GM19193 (cell line): ENCODE results near the gene ZBTB17.

Source experiments
- POLR2A ChIP-seq: IDR thresholded peaks from 4 replicates; pipeline ENCODE4 v1.6.1; 2011; ENCODE audit not compliant: insufficient read depth, insufficient read length; ENCODE audit errors: extremely low read depth

ZBTB17 gene

DNA sequence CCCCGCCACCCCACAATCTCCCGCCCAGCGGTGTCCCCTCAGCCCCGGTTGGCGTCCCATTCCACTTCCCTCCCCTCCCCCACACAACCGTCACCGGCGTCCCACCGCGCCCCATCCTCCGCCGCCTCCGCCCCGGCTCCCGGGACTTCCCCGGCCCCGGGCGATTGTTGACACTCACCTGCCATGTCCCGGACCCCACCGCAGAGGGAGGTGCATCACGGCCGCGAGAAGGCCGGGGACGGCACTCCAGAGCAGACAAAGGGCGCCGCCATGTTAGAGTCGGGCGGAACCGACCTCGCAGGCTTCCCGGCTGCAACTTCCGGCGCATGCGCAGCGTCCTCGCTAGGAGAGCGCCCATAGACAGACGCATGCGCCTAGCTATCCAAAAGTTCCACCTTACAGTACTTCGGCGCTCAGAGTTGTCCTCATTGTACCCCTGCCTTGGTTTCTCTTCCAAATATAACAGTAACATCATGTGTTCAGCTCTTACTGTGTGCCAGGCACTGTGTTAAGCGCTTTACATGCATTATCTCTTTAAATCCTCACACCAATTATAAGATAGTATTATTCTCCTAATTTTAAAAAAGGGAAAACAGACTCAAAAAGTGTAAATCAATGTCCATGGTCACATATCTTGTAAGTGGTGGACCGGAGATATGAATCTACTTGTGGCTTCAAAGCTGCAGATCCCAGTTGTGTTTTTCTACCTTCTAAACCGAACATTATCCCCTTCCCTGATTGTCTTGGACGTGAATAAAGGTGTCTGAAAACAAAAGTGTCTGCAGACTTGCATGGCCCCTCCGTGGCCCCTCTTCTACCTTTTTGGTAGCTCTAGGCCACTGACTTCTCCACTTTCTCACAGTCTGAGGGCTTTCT lies at the start of gene ZBTB17:
ZBTB17 (minus strand) TSS at position 297 of the 876 bp plus-strand sequence. CDS start 27,606 bp downstream, outside the sequence.
- peak; percentile 70 for TF ChIP-seq POLR2A

DNA sequence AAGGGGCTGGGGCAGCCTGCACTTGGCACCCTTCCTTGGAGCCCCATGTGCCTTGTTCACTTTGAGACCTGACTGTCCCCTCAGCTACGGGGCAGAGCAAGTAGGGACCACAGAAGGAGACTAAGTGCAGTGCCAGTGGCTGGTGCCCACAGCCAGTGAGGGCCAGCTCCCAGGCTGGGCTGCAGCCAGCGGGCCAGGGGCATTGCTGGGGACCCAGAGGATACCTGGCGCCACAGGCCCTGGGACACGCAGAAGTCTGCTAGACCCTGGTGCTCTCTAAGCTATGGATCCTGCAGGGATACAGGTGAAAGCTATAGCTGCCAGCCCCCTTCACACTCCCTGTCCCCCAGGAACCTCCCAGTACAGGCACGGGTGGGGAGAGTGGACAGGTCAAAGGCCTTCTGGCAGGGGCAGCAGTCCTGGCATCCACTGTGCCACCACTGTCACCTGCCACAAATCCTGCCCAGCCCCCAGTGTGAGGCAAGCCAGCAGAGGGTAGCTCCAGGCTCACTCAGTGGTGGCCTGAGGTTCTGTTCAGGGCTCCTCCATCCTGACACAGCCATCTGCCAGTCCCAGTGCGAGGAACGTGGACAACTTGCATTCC lies 47.3 kb upstream of the ZBTB17 start:
- no peak for TF ChIP-seq POLR2A

DNA sequence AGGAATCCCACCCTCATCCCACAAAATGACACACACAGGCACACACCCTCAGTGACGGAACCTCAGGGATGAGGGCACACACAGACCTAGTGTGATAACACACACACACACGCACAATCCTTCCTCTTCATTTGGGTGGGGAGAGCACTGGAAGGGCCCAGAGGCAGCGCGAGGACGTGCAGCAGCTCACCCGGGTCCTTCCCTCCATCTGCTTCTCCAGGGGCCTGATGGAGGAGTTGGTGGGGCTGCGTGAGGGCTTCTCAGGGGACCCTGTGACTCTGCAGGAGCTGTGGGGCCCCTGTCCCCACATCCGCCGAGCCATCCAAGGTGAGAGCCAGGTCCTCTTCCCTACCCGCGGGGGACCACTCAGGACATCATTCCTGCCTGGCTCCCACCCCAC lies 46.5 kb upstream of the ZBTB17 start:
- TF ChIP-seq POLR2A = no peak

DNA sequence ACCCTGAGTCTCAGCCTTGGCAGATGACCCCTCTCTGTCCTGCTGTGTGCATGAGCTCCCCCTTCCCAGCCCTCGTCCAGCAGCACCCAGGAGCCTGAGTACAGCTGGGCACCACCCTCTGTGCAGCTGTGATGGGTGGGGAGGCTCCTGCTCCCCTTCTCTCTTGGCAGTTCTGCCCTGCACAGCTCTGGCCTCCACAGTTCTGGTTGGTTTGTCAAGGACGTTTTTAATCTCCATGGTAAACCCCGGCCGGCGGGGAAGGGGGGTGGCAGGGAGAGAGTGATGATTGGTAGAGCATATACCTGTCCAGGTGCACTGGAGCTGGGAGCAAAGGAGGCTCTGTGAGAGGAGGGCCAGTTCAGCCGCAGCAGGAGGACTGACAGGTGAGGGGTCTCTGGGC lies 45.8 kb upstream of the ZBTB17 start, which contains the start of gene CLCNKA:
CLCNKA (plus strand) TSS at position 356 of the 400 bp plus-strand sequence. CDS start 584 bp downstream, outside the sequence.
- no peak for TF ChIP-seq POLR2A

DNA sequence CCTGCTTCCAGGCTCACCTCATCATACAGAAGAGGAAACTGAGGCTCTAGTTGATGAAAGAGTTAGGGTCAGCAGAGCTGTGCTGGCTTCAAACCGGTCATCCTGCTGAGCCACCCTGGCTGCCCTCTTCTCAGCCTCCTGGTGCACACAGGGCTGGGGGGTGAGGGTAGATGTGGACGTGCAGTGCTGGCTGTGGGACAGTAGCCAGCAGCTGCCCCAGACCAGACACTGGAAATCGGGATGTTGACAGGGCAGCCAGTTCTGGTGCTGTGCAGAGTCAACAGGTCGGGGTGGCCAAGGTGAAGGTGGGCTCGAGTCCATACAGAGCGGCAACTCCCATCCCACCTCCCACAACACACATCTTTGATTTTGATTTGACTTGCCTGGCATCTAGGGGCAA lies 44.4 kb upstream of the ZBTB17 start:
- TF ChIP-seq POLR2A = no peak

DNA sequence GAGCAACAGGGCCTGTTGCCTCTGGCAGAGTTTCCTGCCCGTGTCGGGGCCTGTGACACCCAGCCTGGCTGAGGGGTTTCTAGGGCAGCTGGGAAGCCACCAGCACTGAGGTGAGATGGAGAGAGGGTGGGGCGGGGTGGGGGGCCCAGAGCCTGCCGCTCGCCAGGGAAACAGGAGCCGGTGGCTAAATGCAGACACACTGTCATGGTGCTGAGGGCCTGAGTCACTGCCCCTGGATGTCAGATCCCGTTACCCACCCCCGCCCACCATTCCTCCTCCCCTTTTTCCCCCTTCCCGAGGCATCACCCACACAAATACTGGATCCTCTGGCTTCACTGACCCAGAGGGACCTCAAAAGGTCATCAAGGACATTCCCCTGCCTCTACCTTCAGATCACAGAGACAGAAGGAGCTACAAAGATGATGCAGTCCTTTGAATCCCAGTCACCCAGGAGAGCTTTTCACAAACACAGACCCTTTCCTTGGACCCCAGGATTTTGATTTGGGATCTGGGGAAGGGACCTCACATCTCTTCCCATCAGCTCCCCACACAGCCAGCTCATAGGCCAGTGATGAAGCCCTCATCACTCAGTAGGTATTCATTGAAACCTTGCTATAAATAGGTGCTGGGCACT lies 43.9 kb upstream of the ZBTB17 start:
- TF ChIP-seq POLR2A = no peak

DNA sequence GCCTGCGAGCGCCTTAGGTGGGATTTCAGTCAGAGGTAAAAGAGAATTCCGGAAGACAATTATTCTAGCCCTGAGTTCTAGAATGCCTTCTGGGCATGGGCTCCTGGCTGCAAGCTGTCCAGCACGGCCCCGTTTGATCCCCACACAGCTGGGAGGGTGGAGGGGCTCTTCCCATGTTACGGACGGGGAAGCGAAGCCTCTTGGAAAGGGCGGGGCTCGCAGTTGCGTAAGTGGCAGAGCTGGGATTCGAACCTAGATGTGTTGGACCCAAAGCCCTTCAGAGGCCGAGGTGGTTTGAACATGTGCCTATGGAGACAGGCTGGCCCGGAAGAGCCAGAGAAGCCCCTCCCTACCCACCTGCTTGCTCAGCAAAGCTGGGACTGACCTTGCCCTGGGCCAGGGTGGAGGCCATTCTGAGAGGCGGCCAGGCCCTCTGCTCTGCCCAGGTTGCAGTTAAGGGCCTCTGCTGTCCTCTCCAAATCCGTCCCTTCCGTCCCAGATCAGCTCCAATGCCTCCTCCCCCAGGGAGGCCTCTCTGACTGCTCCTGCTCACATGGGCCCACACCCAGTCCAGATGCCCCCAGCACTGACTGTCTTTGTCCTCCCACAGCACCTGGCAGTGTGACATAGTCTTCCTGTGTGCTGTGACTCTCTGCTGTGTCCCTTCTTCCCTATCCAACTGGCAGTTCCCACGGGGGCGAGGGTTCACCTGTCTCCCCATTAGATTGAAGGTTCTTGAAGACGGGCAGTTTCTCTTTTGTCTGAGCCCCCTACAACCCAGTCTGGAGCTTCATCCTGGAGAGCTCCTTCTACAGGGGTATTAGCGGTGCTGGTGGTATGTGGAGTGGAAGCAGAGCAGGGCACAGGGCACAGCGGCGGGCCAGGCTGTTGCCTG lies 43.1 kb upstream of the ZBTB17 start:
- TF ChIP-seq POLR2A = no peak

DNA sequence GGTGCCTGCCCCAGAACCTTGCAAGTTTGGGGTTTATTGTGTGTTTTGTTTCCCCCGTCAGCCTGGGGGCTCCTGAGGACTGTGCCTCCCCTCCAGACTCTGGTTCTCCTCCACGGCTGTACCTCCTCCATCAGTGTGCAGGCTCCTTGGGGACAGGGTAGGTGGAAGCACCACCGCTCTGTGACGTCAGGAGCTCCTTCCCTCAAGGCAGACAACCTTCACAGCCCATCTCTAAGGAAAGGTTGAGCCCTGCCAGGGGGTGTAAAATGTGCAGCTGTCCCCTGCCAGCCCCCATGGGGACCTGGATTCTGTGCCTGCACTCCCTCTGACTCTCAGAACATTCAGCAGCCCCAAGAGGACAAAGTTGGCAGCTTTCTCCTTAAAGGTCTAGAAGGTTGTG lies 42.4 kb upstream of the ZBTB17 start:
- TF ChIP-seq POLR2A = no peak

DNA sequence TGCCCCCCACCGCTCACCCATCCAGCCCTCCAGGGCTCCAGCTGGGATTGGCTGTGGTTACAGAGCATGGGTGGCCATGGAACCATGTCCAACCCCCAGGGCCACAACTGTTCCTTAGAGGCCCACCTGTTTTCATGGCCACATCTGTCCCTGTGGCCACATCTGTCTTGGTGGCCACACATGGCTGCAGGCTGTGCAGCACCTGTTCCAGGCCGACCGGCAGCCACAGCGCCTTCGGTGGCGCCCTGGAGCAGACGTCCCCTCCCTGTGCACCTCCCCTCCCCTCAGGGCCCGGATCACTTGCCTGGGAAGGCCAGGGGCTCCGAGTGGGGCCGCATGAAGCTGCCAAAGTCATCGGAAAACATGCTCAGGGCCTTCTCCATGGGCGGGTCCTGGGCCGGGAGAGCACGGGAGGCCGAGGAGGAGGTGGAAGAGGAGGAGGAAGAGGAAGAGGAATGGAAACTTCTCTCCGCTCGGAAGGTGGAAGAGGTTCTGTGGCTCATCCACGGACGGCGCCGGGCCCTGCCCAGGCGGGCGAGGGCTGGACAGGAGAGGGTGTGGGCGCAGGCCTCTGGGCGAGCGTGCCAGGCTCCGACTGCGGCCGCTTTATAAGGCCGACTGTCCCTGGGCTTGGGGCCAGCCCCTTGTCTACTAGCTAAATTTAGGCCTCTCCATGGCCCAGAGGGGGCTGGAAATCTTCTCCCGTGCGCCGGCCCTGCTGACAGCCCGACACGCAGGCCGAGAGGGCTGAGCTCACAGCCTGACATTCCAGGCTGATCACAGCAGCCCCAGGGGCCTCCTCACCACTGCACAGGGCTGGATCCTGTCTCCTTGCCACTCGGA lies 41.8 kb upstream of the ZBTB17 start, which contains the start of gene HSPB7:
HSPB7 (minus strand) TSS at position 583 of the 843 bp plus-strand sequence; CDS start at position 503, 80 bp downstream.
- no peak for TF ChIP-seq POLR2A

DNA sequence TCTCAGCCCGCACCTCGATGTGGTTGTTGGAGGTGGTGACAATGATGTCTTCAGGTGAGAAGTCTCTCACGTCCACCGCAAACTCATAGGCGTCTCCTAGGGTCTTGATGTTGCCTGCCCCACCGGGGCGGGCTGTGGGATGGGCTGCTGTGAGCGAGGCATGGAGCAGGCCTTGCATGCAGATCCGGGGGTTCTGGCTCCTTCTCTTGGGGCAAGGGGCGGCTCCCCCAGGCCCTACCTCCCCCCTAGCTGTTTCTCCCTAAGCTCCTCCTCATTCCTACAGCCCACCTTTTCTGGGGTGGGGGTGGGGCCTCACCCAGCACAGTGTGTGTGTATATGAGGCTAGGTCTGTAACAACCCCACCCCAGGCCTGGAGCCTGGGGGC lies 41.2 kb upstream of the ZBTB17 start:
- TF ChIP-seq POLR2A = no peak

DNA sequence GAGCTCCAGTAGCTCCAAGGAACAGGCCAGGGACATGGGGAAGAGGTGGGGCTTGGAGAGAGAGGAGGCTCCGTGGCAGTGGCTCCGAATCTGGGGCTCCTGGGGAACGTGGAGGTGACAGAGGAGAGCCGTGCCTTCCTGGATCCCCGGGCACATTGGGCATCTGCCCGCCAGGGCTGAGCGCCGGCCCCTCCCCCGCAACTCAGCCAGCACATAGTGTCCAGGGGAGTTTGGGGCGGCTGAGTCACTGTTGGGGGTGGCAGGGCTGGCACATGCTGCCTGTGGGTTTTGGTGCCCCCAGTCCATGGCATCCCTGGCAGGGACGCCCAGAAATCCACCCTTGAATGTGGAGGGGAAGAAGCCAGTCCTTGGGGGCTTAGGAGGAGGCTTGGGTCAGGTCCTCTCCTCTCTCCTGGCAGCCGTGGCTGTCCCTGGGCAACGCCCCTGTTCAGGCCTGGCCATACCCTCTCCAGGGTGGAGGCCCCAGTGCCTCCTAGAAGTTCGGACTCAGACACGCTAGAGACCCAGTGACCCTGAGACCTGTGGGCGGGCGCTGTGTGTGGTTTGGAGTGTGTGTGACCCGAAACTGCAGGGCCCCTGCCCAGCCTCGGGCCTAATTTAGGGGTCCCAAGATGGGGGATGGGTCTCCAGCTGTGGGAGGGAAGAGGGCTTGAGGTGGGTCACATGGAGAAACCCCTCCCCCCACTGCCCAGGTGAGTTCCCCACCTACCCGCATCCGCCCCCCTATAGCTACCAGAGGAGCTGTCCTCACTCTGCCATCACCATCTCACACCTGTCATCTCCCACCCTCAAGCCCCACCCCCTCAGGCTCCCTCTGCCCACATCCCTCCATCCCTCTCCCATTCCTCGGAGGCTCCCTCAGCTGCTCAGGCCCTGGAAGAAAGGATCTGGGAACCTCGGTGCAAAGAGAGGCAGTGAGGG lies 40.3 kb upstream of the ZBTB17 start:
- no peak for TF ChIP-seq POLR2A

DNA sequence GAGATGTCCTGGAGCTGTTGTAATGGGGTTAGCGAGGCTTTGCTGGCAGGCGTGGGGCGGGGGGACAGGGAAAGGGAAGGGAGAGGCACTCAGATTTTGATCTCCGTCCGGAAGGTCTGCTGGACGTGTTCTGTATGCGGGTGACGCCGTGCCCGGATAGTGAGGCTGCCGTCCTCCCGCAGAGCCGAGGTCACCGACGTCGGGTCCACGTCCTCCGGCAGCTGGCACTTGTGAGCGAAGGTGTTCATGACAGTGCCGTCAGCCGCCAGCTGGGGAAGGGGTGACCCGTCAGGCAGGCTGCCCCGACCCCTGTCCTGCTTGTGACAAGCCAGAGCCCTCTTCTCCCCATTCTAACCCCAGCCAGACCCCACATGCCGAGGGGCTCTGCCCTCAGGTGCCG lies 39.6 kb upstream of the ZBTB17 start:
- TF ChIP-seq POLR2A = no peak

DNA sequence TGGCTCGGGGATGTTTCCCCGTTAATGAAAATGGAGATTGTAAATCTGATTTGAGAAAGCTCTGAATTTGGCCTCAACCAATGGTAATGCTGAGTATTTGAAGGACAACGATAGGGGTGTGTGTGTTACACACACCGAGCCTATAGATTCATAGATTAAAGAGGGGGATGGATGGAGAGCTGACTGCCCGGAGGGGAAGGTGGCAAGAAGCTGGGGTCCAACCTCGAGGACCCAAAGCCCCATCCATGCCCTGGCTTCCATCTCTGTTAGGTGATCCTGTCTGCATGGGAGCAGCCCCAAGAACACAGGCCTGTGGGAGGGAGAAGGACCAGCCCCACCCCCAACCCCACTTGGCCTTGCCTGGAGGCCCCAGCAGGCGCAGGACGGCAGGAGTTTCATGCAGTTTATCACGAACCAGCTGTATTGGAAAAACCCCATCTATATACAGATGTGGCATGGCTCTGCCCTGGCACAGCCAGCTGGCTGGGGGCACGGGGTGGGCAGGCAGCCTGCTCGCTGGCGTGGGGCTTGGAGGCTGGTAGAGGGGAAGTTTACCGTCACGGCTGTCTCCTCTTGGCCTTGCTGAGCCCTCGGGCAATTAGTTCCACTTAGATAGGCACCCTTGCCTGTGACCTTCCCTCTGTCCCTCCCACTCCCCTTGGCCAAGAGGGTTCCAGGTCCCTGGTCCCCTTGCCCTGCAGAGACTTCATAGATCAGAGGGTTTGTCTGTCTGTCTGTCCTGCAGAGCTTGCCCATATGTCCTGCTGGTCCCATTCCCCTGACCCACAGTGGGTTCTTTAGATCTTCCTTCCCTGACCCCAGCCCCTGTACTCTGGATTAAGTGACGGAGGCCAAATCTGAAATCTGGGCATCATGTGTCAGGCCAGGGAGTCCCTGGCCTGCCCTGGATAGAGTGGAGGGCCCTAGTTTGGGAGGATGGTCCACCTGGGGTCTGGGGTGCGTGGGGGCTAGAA lies 38.9 kb upstream of the ZBTB17 start:
- no peak for TF ChIP-seq POLR2A
